OCI-M2 (cell line): ENCODE measurements around the gene EP400.

Source experiments
- DNase-seq: peaks from one replicate; lab custom pipeline; 2025; ENCODE audit not compliant: unreplicated experiment; lab: John Stamatoyannopoulos, UW

The EP400 gene

DNA sequence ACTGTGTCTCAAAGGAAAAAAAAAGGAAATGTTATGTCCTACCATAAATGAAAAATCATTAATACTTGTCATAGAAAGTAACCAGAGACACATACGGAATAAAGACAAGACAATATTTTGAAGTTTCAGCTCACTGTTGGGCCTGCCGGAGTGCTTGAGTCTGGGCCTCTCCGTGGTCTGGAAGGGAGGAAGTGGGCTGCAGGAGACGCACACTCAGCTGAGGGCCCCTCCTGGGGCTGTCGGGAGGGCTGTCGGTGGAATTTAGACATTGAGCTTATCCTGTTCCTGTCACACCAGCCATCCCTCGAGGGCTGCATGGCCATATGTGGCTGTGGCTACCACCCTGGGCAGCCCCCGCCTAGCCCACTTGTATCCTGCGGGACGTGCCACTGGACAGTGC, 113.7 kb downstream of the EP400 start:
- no peak for DNase-seq

DNA sequence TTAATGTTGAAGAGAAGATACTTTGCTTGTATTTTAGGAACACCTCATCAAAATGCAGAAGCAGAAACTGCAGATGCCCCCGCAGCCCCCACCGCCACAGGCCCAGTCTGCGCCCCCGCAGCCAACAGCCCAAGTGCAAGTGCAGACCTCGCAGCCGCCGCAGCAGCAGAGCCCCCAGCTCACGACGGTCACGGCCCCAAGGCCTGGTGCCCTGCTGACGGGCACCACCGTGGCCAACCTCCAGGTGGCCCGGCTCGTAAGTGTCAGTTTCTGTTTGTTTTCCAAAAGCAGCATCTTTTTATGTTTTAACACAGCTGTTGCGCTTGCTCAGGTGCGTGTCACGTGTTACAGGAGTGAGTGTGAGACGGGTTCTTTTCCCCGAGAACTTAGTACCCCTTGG, 114.9 kb downstream of the EP400 start:
- DNase-seq = no peak

DNA sequence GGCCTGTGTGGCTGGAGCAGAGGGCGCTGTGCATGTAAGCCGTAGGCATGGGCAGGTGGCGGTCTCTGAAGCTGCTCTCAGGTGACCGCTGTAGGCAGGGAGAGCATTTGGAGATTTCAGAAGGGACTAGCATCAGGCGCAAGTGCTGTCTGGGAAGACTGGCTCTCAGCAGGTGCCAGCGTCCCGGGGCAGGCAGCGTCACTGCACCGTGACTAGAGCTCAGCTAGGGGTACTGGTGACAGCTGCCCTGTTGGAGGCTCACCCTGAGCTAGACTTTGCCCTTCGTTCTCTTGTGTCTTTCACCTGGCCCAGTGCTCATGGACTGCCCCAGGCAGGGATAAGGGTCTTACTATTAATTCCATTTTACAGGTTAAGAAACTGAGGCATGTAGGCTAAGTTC, 115.5 kb downstream of the EP400 start:
- no peak for DNase-seq

DNA sequence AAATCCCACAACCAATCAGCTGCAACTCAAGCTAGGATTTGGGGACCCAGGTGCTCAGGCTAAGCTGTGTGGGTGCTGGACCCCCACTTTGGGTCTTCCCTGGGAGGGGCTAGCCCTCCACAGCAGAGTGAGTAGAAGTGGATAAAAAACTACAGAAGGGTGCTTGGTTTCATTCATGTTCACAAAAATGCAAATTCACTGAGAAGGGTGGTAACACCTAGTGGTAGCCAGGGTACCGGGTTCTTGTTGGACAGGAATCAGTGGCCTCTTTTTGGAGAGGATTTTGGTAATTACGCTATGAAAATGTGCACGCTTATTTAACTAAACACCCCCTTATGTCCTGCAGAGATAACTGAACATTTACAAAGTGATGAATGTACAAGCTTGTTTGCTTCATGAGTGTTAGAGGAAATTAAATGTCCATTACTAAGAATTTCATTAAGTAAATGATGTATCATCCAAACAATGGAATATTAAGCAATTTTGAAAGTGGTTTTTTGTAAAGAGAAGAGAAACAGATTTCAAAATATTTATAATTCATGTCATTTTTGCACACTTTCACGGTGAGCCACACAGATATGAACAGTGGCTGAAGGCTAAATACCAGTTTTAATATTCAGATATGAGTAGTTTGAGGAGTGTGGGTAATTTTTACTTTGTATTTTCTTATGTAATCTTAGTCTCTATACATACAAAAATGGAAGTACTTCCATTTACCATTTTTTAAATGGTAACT, 116.0 kb downstream of the EP400 start:
- DNase-seq = no peak

DNA sequence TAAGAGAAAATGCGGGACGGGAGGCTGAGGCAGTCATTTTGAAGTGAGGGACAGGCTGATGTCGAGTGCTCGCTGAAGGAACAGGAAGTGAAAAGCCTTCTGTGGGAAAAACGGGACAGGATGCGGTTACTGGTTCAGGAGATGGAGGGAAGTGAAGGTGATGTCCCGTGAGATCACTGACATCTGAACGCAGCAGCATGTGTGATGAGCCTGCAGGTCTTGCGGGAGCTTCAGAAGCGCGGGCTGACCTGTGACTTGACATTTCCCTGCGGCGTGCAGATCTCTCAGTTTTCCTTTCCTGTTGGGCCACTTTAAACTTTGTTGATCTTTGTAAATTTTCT, 116.6 kb downstream of the EP400 start:
- DNase-seq = no peak

DNA sequence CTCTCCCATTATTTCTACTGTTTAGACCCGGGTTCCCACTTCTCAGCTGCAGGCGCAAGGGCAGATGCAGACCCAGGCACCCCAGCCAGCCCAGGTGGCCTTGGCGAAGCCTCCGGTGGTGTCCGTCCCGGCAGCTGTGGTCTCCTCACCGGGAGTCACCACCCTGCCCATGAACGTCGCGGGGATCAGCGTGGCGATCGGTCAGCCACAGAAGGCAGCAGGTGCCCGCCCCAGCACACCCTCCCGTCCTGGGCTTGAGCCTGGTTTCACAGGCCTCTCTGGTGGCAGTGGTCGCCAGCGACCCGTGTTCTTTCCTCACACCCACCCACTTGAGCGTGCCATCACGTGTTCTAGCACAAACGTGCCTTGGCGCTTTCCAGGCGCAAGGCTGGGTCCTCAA, 117.0 kb downstream of the EP400 start:
- DNase-seq = no peak

DNA sequence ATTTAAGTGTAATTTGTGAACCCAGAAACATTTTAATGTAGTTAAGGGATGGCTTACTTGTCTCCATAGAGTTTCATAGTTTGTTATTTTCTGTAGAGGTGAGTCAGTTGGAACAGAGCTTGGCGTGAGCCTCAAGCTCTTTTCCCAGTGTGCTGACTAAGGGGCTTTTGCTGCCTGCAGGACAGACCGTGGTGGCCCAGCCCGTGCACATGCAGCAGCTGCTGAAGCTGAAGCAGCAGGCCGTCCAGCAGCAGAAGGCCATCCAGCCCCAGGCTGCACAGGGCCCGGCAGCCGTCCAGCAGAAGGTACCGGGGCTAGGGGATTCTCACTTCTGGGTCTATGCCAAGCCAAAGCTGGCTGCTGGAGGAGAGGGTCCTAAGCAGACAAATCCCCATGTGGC, 117.4 kb downstream of the EP400 start:
- DNase-seq = no peak

DNA sequence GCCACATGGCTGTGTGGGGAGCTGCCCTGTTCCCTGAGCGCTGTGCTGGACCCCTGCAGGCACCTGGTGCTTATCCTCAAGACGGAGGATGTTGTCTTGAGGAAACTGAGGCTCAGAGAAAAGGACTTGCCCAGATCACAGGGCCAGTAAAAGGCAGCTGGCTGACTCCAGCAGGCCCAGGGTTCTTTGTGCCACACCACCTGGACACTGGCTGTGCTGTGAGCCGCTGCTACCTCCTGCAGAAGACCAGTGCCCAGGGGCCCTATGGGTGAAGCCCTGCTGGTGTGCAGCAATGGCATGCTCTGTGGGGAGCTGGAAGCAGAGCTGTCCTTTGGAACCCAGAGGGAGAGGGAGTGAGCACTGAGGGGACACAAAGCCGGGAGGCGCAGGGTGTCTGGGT, 118.5 kb downstream of the EP400 start:
- no peak for DNase-seq

DNA sequence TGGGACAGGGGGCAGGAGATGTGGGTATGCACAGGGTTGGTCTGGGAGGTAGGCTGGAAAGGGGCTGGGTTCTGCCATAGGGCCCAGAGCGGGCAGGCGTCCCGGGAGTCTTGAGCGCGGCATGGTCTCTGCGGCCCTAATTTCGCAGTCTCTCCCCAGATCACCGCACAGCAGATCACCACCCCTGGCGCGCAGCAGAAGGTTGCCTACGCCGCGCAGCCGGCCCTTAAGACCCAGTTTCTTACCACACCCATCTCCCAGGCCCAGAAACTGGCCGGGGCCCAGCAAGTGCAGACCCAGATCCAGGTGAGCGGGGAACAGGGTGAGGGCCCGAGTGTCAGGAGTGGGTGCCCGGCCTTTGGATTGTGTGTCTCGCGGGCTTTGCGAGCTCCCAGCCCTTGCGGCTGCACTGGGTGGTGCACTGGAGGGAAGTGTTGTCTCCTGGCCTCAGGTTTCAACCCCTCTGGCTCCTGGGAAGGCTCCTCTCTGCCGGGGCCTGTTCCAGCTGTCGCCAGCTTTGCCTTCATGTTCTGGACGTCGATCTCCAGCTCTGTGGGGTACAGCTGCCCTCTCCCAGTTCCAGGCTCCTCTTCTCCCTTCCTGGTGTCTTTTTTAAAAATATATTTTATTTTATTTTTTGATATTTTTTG, 119.7 kb downstream of the EP400 start:
- no peak for DNase-seq

DNA sequence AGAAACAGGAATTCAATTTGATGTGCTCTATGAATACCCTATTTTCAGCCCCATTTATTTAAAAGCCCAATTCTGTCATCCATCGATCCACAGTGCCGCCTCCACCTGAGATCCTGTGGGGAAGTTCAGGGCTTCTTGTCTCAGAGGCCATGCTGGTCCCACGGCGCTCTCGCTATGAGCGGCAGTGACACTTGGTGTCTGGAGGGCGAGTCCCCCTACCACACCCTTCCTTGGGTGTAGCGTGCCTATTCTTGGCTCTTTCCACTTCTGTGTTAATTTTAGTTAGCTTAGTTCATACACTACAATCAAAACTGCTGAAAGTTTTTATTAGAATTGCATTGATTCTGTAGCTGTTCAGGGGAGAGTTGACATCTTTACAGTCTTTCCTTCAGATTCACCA, 120.6 kb downstream of the EP400 start:
- DNase-seq = no peak

DNA sequence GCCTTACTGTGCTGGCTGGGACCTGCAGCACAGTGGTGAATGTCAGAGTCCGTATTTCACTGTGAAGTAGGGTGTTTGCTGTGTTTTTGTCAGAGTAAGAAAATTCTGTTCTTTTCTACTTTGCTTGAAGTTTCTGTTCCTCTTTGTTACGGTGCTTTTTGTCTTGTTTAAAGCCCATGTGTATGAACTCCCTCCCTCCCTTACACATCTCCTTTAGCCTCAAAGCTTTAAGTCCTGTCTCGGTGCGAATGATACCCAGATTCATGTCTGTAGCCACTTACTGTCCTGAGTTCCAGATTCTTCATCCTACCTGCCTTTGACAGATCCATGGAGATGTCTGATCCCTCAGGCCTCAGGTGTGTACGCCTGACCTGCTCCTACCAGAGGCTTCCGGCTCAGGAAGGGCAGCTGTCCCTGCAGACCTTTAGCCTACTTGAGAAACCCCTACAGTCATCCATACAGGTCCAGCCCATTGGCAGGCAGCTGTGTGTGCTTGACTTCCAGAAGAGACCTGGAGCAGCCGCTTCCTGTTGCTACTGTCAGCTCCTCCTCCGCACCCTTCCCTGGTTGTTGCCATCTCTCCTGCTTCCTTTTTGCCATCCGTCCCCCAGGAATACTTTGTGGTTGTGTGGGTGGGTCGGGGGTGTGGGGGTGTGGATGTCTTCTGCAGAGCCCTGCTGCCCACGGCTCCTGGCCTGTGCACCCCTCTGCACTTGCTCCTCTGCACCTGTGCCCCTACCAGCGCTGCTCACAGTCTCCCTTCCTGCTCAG, 121.5 kb downstream of the EP400 start:
- DNase-seq = no peak

DNA sequence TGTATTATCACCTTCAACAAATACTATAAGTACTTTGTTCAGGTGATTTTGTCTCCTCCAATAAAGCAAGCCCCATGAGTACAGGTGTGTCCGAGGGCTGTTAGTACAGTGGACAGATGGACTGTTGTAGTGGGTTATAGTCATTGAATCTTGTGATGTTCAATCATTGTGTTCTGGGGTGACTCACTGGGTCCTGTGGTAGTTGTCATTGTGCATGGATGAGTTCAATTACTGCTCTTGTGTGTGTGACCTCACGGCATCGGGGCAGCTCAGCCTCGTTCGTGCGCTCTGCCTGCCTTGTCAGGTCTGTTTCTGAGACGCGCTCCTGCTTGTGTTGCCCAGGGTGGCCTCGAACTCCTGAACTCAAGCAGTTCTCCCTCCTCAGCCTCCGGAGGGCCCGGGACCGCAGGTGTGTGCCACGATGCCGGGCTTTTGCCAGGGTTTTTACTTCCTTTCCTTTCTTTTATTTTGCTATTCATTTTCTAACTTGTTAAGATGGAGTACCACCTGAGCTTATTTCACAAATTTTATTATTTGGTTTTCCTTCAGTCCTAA, 122.2 kb downstream of the EP400 start:
- no peak for DNase-seq

DNA sequence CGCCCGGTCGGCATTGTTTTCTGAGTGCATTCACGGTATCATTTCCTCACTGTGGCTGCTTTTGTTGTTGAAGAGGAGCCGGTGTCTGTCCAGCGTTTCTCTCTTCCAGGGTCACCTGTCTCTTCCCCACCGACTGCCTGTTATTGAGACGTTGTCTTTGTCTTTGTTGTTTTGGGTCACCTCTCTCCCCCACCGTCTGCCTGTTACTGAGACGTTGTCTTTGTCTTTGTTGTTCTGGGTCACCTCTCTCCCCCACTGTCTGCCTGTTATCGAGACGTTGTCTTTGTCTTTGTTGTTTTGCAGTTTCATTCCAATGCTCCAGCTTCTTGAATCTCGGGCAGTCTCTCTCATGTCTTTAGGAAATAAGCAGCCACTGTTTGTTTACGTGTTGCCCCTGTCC, 124.5 kb downstream of the EP400 start:
- DNase-seq = no peak

DNA sequence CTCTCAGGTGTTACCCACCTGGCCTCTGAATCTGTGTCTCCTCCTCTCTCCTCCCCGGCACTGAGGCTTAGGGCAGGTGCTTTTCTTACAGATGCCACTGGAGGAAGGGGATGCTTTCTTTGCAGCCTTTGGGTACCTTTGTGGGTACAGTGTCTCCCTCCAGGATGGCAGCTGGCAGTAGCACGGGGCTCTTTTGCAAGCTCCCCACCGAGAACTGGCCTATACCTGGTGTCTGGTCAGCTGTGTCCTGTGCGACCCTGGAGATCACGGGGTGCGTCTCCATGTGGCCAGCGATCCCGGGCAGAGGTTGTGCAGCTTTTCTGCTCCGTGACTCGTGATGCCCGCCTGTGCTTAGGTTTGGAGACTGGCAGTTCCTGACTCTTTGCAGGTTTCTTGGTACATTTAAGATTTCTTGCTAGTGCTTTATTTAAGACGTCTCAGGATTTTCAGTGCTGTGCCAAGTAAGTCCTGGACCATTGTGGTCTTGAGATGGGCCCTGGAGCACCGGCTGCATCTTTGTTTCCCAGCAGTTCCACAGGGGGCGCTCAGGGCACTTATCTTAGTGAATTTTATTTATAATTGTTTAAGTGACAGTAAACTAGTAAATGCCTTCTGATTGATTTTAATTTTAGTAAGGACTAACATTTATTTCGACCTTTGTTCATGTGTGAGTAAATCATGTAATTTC, 125.4 kb downstream of the EP400 start:
- no peak for DNase-seq

DNA sequence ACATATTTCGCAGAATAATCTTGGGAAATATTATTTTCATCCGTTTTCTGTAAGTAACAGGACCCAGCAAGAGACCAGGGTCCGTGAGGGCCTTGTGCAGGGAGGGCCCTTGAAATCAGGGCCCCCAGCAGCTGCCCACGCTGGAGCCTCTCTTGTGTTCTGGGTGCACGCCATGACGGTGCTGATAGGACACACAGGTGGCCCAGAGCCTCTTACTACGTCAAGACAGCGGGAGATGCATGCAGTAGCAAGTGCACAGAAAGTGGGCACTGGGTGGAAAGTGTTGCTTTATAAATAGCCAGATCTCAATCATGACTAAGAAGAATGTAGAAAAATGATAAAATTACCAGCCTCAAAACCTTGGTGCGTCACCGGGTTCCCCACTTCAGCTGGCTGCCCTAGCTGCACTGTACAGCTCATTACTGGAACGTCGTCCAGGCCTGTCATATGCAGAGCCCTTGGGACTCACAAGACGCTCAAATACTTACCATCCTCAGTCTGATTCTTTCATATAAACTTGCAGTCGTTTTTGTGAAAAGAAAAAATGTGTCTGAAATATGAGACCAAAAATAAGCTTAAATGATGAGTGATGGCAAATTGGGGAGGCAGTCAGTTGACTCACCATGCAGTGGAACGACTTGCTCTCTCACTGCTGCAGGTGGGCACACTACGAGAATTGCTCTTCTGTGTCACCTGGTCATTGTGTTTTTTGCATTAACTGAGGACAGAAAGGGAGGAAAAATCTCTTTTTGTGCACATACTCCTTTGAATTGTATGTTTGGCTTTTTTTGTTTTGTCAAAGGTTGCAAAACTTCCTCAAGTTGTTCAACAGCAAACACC, 126.2 kb downstream of the EP400 start:
- DNase-seq = no peak

DNA sequence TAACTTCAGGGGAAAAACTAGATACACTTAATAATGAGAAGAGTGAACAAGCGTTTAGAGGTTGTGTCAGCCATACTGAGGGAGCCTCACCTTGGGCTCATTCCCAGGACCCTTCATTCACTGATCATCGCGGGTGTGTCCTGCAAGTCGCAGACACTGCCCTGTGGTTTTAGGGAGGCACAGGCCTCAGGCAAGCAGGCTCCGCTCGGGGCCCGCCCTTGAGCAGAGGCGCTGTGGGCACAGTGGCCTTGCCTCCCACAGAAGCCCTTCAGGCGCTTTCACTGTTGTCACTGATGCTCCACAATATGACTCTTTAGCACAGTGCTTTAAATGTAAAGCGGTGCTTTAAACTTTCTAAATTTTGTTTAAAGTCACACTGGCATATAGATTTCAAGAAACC, 127.0 kb downstream of the EP400 start:
- DNase-seq = no peak

DNA sequence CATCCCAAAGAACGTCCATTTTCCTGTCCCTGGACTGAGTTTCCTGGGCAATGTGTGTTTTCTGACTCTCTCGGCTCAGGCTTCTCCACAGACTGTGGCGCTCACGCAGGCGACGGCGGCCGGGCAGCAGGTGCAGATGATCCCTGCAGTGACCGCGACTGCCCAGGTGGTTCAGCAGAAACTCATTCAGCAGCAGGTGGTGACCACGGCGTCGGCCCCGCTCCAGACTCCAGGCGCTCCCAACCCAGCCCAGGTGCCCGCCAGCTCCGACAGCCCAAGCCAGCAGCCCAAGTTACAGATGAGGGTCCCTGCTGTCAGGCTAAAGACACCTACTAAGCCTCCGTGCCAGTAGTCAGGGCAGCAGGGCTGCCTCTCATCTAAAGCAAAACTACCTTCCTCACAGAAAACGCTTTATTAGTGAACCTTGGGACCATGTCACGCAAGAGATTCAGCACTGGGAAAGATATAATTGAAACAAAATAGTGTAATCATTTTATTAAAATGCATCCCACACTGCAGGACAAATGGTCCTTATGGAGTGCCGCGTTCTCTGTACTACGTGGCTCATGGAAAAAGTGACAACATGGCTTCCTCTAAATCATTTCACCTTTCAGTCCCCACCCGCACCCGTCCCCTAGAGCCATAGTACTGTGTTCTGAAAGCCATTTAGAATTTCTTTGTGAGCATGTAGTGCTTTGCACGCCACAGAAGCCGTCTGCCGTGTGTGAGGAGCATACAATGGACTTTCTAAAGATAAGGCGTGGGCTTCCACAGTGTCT, 127.8 kb downstream of the EP400 start:
- DNase-seq = no peak

DNA sequence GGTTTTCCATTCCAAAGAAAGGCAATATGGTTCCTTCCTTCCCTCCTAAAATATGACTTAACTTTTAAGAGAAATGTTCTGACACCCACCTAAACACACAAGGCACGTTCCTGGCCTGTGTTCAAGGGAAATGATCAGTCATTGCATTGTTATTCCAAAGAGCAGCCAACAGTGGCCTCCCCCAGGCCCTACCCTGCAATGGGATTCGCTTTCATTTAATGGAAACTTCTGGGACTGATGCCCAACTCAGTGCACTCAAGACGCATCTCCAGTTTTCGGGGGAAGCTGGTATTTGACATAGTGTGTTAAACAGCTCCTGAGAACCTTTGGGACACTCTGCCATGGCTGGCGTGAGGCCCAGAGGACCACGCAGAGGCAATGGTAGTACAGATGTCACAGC, 128.4 kb downstream of the EP400 start:
- no peak for DNase-seq

DNA sequence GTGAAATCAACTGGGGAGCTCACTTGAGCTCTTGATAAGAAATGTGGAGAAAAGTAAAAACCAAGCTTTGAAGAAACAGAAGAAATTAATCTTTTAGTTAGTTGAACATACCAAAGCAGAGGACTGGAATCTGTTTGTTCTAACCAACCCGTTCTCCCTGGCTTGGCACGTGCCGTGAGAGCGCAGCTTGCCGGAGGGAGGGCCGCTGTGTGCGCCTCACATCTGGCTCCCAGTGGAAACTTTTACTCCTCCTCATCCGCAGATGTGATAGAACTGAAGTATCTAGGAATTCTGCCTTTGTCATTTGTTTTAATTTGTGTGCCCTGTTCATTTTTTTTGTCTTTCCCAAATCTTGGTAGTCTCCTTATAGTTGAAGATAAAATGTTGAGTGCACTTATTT, 129.5 kb downstream of the EP400 start:
- DNase-seq = no peak

DNA sequence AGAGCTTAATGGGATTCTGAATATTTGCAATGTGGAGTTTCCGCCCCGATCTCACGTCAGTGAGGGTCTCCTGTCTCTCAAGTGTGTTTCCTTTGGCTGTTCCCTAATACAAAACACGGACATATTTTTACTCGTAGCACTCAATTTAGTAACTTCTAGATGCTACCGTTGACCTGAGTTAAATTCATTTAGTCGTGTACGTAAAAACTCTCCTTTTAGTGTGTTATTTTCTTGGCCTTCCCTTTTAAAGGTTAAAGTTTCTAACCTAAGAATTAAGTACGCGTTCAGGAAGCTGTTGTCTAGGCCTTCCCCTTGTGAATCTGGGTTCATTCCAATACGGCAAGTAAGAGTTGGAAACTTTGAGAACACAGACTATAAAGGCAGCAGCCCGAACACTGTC, 130.0 kb downstream of the EP400 start:
- no peak for DNase-seq
